ENCODE results near the gene HNRNPCL1.
"Not testable (repeated sequence)": the region's sequence is repeated elsewhere in the genome, so short reads cannot be mapped to it uniquely, and the experiment has no call there.

The HNRNPCL1 gene

DNA sequence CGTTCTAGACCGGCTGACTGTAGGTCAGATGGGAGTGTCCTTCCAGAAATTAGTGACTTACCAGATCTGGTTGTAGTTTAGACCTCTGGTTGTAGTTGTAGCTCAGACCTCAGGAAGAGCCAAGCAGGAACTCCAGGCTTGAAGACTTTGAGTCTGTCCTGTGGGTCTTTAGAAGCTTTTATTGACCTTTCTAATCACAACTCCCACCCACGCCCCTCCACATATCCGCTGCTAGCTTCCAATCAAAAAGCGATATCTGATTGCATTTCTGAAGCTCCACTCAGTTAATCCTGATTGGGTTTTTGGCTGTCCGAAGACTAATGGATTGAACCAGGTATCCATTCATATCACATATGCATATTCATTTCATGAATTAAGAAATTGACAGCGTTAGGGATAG is at the start of gene HNRNPCL1:
TSS of gene HNRNPCL1 (minus strand) at position 101 of the 400 bp plus-strand sequence. CDS start 431 bp downstream, outside the sequence.
- not testable (repeated sequence) for H3K27ac ChIP-seq; DNase-seq (ENCODE audit: low read depth, low spot score)

DNA sequence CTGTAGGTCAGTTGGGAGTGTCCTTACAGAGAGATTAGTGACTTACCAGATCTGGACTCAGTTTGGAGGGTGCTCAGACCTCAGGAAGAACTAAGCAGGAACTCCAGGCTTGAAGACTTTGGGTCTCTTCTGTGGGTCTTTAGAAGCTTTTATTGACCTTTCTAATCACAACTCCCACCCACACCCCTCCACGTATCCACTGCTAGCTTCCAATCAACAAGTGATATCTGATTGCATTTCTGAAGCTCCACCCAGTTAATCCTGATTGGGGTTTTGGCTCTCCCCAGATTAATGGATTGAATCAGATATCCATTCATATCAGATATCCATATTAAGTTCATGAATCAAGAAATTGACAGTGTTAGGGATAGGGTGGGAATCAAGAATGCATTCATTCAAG is 49.6 kb upstream of the HNRNPCL1 start, which contains the start of gene PRAMEF10:
TSS of gene PRAMEF10 (minus strand) at position 101 of the 400 bp plus-strand sequence. CDS start 2,423 bp downstream, outside the sequence.
- not testable (repeated sequence) for DNase-seq (ENCODE audit: low read depth, low spot score); H3K27ac ChIP-seq

DNA sequence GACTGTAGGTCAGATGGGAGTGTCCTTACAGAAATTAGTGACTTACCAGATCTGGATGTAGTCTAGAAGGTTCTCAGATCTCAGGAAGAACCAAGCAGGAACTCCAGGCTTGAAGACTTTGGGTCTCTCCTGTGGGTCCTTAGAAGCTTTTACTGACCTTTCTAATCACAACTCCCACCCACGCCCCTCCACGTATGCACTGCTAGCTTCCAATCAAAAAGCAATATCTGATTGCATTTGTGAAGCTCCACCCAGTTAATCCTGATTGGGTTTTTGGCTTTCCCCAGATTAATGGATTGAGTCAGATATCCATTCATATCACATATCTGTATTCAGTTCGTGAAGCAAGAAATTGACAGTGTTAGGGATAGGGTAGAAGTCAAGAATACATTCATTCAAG is 37.6 kb upstream of the HNRNPCL1 start, which contains the start of gene PRAMEF4:
TSS of gene PRAMEF4 (minus strand) at position 101 of the 400 bp plus-strand sequence. CDS start 2,807 bp downstream, outside the sequence.
- H3K27ac ChIP-seq; DNase-seq (ENCODE audit: low read depth, low spot score): not testable (repeated sequence)

DNA sequence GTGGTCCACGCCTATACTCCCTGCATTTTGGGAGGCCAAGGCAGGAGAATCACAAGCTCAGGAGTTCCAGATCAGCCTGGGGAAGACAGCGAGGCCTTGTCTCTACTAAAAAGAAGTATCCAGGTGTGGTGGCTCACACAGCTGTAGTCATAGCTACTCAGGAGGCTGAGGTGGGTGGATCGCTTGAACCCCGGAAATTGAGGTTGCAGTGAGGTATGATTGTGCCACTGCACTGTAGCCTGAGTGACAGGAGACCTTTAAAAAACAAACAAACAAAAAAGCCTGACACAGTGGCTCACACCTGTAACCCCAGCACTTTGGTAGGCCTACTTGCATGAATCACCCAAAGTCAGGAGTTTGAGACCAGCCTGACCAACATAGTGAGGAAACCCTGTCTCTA is 29.9 kb upstream of the HNRNPCL1 start:
- not testable (repeated sequence) for H3K27ac ChIP-seq; DNase-seq (ENCODE audit: low read depth, low spot score)

DNA sequence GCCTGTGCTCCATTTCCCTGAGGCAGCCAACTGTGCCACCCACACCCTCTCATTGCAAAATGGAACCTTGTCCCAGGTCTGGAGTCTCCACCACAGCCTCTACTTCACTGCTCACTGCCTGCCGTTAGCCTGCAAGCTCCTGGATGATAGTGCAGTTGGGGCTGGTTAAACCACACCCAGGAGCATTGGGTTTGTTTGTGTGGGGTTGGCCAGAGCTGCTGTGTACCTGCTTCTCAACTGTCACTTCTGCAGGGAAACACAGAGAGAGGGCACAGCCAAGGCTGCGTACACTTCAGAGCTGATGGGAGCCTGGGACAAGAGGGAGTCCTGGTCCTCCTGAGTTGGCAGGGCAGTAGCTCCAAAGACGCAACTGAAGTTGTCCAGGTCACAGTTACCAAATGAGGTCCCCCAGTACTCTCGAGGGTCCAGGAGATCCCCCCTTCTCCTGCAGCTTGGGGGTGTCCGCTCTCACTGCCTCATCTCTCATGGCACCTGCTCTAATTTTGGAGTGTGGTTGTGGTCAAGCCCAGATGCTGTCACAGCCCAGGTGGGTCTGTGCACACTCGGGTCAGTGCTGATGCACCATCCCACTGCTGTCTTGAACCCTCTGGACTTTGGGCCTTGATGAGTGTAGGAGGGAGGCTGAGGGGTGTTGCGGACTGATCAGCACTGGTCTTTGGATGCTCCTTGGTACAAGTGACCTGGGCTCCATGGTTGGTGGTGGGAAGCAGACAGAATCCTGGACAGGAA is 14.8 kb upstream of the HNRNPCL1 start:
- not testable (repeated sequence) for DNase-seq (ENCODE audit: low read depth, low spot score); H3K27ac ChIP-seq

DNA sequence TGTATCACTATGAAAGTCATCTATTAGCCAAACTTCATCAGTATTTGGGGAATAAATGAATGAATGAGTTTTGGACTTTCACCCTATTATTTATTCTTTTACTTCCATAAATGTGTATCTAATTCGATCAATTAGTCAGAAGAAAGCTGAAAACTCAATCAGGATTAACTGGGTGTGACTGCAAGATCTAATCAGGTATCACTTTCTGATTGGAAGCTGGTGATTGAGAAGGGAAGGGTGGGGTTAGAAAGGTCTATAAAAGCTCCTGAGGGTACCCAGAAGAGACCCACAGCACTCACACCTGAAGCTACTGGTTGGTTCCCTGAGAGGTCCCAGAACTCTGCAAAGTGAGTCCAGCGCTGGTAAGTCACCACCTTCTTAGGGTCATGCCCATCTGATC is 8.3 kb upstream of the HNRNPCL1 start, which contains the start of gene PRAMEF2:
TSS of gene PRAMEF2 (plus strand) at position 301 of the 400 bp plus-strand sequence. CDS start 1,924 bp downstream, outside the sequence.
- not testable (repeated sequence) for DNase-seq (ENCODE audit: low read depth, low spot score); H3K27ac ChIP-seq

DNA sequence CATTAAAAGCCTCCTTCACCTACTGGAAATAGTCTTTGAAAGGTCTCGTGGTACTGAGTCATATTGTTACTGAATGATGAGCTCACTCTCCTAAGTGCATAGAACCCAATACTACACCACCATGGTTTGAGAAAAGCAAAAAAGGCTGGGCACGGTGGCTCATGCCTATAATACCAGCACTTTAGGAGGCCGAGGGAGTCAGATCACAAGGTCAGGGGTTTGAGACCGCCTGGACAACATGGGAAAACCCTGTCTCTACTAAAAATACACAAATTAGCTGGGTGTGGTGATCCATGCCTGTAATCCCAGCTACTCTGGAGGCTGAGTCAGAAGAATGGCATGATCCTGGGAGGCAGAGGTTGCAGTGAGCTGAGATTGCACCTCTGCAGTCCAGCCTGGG is 3.3 kb upstream of the HNRNPCL1 start:
- H3K27ac ChIP-seq = no peak overlapping the region
- DNase-seq (ENCODE audit: low read depth, low spot score) = no peak

DNA sequence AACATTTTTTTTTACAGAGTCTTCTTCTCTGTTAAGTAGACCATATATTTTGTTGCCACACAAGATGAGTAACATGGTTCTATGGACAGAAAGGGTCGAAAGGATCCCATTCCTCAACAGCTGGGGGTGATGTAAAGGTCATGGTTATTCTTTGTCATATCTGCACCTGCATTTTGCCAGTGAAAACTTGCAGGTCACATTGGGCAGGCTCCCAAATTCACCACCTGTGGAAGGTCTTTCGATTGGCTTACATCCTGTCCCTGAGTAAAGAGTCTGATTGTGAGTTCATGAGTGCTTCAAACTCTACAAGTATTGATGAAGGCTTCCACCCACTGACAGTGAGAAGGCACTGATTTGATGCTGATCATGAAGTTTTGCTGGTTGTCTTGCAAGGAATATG is 15.3 kb downstream of the HNRNPCL1 start:
- not testable (repeated sequence) for DNase-seq (ENCODE audit: low read depth, low spot score); H3K27ac ChIP-seq

DNA sequence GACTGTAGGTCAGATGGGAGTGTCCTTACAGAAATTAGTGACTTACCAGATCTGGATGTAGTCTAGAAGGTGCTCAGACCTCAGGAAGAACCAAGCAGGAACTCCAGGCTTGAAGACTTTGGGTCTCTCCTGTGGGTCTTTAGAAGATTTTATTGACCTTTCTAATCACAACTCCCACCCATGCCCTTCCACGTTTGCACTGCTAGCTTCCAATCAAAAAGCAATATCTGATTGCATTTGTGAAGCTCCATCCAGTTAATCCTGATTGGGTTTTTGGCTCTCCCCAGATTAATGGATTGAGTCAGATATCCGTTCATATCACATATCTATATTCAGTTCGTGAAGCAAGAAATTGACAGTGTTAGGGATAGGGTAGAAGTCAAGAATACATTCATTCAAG is 17.2 kb downstream of the HNRNPCL1 start, which contains the start of gene PRAMEF11:
TSS of gene PRAMEF11 (minus strand) at position 101 of the 400 bp plus-strand sequence. CDS start 2,621 bp downstream, outside the sequence.
- DNase-seq (ENCODE audit: low read depth, low spot score); H3K27ac ChIP-seq: not testable (repeated sequence)

DNA sequence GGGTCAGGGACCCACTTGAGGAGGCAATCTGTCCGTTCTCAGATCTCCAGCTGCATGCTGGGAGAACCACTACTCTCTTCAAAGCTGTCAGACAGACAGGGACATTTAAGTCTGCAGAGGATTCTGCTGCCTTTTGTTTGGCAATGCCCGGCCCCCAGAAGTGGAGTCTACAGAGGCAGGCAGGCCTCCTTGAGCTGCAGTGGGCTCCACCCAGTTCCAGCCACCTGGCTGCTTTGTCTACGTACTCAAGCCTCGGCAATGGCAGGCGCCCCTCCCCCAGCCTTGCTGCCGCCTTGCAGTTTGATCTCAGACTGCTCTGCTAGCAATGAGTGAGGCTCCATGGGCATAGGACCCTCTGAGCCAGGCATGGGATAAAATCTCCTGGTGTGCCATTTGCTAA is 29.5 kb downstream of the HNRNPCL1 start:
- H3K27ac ChIP-seq; DNase-seq (ENCODE audit: low read depth, low spot score): not testable (repeated sequence)

DNA sequence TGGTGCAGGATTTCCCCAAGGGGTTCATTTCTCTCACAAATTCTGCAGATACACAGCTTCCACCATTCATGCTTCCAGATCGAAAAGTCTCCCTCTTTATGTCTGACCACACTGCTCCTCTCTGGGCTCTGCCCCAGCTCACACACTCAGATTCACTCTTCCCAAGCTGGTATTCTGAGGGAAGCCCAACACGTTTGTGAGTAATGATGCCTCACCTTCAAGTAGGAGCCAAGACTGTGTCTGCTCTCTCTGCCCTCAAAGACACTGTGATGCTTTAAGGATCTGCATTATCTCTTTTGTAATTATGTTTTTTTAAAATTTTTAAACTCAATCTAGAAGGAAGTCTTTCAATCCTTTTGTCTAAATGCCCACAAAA is 37.1 kb downstream of the HNRNPCL1 start:
- DNase-seq (ENCODE audit: low read depth, low spot score) = no peak
- H3K27ac ChIP-seq = no peak overlapping the region

DNA sequence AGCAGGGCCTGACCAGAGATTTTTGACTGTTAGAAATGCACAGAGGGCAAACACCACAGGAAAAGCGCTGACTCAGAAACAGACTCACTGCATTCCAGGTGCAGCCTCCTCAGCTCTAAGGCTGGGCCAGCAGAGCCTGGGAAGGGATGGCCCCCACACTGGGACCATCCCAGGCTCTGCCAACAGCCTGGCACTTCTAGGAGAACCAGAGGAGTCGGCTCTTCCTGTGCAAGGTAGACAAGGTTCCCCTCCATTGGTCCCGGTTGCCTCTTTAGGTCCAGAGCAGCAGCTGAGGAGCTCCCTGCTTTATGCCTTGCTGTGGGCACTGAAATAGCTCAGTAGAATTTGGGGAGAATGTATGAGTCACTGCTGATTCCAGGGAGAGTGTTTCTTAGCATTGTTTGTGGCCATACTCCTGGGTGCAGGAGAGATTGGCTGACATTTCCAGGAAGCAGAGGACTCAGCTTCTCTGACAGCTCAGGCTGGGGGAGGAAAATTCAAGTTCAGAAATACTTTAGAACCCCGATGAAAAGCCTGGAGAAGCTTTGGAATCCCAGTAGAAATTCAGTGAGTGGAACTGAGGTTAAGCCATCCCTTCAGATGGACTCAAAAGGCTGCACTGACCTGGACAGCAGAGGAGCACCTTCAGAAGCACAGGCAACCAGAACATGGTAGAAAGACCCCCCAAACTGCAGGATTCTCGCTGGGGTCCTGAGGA is 37.7 kb downstream of the HNRNPCL1 start:
- no peak for DNase-seq (ENCODE audit: low read depth, low spot score)
- no peak overlapping the region for H3K27ac ChIP-seq

DNA sequence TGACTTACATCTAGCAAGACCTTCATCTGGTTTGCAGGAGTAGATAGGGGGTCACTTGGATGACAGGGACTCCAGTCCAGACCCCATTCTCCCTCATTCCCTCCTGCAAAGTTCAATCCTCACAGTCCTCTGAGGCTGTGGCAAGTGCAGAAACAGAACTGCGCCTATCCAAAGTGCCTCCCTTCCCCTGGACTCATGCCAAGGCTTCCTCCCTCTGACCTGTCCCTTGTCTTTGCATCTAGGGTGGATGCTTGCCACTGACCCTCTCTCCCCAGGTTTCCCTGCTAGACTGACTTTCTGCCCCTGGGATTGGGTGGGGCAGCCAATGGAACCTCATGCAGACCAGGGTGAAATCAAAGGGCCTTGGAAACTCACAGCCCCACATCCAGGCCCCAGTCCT is 38.6 kb downstream of the HNRNPCL1 start:
- DNase-seq (ENCODE audit: low read depth, low spot score) = no peak
- no peak overlapping the region for H3K27ac ChIP-seq

DNA sequence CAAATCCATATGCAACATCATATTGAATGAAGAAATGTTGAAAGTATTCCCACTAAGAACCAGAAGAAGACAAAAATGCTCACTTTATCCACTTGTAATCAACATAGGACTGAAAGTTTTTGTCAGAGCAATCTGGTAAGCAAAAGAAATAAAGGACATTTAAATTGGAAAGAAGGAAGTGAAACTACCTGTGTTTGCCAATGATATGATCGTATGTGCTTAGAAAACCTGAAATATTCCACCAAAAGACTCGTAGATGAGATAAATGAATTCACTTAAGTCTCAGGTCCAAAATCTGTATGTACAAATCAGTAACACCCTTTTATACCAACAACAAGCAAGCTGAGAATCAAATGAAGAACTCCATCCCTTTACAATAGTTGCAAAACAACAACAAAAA is 48.8 kb downstream of the HNRNPCL1 start:
- DNase-seq (ENCODE audit: low read depth, low spot score) = no peak
- no peak overlapping the region for H3K27ac ChIP-seq

DNA sequence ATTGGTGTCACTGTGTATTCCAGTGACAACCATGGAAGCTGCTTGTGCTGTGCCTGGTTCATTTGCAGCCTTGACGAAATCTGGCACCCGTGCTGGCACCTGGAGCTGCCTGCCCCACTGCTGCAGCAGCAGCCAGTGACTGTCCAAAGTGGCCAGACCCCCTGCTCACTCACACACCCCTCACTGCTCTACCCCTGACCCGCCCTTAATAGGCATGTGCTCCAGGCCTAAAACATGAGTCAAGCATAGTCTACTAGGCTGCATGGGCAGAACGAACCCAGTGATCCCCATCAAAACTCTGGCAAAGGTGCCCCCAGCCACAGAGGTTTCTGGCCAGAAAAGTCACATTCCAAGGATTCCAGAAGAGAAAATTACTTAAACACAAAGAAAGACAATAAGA is 49.6 kb downstream of the HNRNPCL1 start:
- DNase-seq (ENCODE audit: low read depth, low spot score) = no peak
- H3K27ac ChIP-seq = no peak overlapping the region

Data from epithelial cell of prostate (primary cell).